ENCODE measurements around the gene FBXO33. TPM values are rescaled to one million over a fixed set of nuclear protein-coding genes. Genes with fewer than 3 reads are reported as not detected.
"Not testable (repeated sequence)": the region's sequence is repeated elsewhere in the genome, so short reads cannot be mapped to it uniquely, and the experiment has no call there.

FBXO33 gene
- total RNA-seq, 1 donor from 2014 or later, result 3.7 TPM

- DNase-seq (no peak), ATAC-seq (ENCODE audit: poor library complexity) (no peak)
- intact Hi-C loops (cut with DNase I), result no loop called here
Observed at GRCh38 chr14:39383026-39383660, 49.1 kb downstream of the FBXO33 start.

- DNase-seq, result no peak
- intact Hi-C loops (cut with DNase I), result no loop called here
- ATAC-seq (ENCODE audit: poor library complexity), result no peak
Observed at GRCh38 chr14:39382463-39382862, 49.8 kb downstream of the FBXO33 start.

- intact Hi-C loops (cut with DNase I), result no loop called here
- DNase-seq (no peak), ATAC-seq (ENCODE audit: poor library complexity) (no peak)
Observed at GRCh38 chr14:39381366-39381765, 50.9 kb downstream of the FBXO33 start.

DNA sequence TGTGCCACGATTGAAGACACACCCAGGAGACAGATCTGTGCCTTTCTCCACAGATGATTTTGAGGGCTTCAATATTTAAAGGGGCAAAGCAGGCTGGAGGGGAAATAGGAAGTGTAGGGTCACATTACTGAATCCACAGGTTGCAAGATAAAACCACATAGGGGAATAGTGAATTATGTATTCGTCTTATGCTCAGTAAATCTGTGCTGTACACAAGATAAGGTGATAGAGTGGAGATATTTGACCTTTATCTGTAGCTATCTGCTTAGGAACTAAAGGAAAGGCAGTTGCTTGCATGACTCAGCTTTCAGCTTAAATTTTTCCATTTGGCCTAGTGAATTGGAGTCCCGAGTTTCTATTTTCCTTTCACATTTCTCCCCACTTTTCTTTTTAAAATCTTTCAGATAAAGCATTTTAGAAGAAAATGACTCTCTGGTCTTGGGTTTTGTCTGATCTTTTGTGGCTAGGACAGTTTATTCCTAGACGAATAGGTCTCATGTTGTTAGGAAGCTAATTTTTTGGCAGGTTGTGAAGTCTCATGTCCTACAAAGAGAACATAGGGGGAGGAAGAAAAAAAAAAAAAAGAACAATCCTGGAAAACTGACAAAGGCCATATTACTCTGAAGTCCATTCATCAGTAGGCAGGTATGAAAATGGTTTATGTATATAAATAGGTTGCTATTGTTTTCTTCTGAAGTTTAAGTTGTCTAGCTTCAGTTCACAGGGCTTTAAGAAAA, 55.4 kb downstream of the FBXO33 start:
- intact Hi-C loops (cut with DNase I), result no loop called here
- peak; percentile 36 for ATAC-seq (ENCODE audit: poor library complexity)

DNA sequence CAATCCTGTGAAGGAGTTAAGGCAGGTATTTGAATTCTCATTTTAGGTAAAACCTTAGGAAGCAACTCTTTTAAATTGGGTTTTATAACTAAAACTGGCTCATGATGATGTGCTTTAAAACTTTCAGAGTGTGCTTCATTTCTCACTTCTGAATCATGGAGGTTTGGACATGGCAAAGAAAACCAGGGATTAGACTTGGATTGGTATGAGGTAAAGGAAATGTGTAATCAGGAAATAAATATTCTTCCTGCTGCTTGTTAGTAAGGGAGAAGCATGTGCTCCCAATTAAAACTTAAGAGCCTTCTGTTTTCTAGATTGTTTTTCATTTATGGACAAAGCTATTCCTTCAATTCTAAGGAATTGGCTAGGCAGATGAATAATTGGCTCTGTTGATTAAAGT, 57.4 kb downstream of the FBXO33 start:
- ATAC-seq (ENCODE audit: poor library complexity) (no peak), DNase-seq (no peak)
- intact Hi-C loops (cut with DNase I), result no loop called here

More for the DNA sequence above, 55.4 kb downstream of the FBXO33 start:
- no peak for DNase-seq

DNA sequence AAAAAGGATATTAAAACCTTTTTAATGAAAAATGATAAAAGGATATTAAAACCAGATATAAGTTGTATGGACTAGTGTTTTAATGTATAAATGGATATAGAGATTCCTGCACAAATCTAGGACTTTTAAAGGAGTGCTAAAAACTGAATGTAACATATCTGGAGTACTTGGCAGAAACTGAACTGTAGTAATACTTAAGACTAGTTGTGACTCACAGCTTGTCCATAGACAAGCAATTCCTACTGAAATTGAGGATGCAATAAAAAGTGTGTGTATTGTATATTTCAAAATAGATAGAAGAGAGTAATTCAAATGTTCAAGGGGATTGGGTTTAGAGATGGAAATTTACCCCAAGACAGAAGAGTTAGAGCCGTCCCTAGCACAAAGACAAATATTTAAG, 59.6 kb downstream of the FBXO33 start:
- intact Hi-C loops (cut with DNase I), result no loop called here
- DNase-seq, result no peak
- ATAC-seq (ENCODE audit: poor library complexity), result no peak

GRCh38 chr14:39370415-39370814, 61.8 kb downstream of the FBXO33 start:
- no peak for DNase-seq
- ATAC-seq (ENCODE audit: poor library complexity), result no peak
- intact Hi-C loops (cut with DNase I), result no loop called here

DNA sequence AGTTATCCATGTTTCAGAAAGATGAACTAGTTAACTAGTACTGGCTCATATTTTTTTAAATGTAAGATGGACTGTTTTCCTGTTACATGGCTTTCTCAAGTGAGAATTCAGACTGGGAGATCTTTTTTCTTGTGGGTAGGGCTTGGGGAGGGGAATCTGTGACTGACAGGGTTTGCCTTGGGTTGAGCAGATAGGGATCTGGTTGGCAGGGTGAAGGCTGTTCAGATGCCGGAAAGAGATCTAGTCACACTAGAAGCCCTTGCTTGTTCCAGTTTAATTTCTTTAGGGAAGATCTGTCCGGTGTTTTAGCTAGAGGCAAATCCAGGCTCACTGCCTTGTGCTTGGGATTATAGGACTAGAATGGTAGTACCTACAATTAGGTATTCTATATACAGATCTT, 63.2 kb downstream of the FBXO33 start:
- intact Hi-C loops (cut with DNase I), result no loop called here
- DNase-seq, result no peak
- no peak for ATAC-seq (ENCODE audit: poor library complexity)

DNA sequence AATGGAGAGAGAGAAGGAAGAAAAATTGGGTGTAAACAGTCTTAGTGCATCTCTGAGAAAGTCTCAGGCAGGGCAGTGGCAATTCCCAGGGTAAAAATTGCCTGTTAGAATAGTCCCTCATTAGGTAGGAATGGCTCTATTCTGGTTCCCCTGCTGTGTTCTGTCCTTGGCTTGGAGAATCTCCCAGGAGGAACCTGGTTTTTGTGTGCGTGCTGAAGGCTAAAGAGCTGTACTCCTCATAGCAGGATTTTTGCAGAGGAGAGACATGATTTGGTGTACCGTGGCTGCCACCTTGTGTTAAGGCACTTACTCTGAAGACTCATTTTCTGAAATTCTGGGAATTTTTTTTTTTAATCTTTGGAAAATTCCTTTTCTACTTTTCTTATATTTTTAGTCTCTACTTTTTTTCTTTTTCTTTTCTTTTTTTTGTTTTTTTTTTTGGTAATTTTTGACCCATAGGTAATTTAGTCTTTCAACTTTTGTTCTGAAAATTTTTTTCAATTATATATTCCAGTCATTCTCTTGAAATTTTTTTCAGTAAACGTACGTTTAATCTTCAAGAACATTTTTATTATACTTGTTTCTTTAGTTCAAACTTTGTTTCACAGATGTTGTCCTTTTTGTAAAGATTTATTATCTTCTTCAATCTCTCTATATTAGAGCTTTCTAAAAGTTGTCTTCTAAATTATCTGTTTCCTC, 63.8 kb downstream of the FBXO33 start:
- DNase-seq (no peak), ATAC-seq (ENCODE audit: poor library complexity) (peak; percentile 85)
- intact Hi-C loops (cut with DNase I), result no loop called here

DNA sequence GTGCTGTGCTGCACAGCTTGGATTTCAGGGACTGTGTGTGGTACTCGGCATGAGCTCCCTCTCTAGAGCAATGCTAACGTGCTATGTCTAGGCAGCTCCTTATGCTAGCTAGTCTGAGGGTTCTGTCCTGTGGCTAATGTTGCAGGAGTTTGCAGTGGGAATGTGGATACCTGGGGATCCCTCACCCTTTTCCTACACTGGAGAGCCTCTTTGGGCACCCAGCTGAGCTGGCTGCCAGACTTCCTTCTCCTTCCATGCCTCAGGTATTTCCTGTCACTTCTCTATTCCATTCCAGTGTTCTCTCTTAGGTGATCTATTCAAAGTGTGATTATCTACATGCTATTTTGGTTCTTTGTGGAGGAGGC, 64.9 kb downstream of the FBXO33 start:
- no peak for DNase-seq
- peak; percentile 46 for ATAC-seq (ENCODE audit: poor library complexity)
- intact Hi-C loops (cut with DNase I), result no loop called here

DNA sequence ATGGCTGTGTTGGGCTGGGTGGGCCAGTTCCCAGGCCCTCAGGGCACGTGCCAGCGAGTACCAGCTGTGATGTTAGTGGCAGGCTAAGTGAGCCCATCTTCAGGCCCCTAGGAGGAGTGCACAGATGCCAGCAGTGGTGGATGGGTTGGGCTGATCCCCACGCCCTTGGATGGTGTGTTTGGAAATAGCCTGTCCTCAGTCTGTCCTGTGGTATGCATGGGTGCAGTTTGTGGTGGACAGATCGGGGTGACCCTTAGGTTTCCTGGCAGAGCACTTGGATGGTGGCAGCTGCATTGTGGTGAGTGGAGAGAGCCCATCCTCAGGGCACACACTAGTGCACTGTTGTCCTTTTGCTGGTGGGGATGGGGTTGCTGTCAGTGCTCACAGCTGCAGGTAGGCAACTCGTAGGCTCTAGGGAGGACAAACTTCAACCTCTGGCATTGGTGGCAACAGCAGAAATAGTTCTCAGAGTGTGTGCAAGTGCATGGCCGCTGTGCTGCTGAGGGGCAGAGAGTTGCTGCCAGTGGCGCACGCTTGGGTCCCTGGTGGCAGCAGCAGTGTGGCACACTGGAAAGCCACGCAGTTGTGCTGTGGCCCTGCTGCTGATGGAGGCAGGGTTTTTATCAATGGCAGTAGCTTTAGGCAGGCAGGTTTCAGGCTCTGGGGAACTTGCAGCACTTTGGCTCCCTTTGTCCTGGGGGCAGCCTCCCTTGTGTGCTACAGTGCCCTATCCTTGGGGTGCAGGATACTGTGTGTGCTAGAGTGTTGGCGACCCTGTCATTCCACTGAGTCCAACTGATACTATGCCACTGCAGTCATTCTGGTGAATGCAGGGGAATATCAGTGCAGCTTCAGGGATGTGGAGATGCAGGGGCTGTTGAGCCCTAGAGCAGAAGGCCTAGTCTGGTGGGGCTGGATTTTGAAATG, 65.5 kb downstream of the FBXO33 start:
- peak; percentile 12 for ATAC-seq (ENCODE audit: poor library complexity)

DNA sequence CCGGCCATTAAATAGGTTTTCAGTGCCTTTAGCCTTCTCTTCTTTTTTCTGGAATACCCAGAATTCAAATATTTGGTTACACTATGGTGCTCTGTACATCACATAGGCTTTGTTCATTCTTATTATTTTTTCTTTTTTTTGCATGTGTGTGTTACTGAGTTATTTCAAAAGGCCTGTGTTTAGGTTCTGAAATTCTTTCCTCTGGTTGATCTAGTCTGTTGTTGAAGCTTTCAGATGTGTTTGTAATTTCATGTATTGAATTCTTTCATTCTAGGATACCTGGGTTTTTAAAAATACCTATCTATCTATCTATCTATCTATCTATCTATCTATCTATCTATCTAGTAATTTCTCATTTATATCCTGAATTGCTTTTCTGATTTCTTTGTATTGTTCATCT, 66.9 kb downstream of the FBXO33 start:
- no peak for ATAC-seq (ENCODE audit: poor library complexity)
- intact Hi-C loops (cut with DNase I), result no loop called here
- no peak for DNase-seq

More for the DNA sequence above, 65.5 kb downstream of the FBXO33 start:
- no peak for DNase-seq
- intact Hi-C loops (cut with DNase I), result no loop called here

- intact Hi-C loops (cut with DNase I), result no loop called here
- DNase-seq (no peak), ATAC-seq (ENCODE audit: poor library complexity) (no peak)
Observed at GRCh38 chr14:39364509-39364908, 67.7 kb downstream of the FBXO33 start.

DNA sequence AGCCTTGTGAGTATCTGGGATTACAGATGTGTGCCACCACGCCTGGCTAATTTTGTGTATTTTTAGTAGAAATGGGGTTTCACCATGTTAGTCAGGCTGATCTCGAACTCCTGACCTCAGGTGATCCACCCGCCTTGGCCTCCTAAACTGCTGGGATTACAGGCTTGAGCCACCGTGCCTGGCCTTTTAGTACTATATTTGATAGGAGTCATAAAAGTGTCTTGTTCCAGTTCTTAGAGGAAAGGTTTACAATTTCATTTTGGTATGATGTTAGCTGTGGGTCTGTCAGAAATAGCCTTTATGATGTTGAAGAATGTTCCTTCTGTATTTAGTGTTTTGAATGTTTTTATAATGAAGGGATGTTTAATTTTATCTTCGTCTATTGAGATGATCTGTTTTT, 70.7 kb downstream of the FBXO33 start:
- intact Hi-C loops (cut with DNase I); ATAC-seq (ENCODE audit: poor library complexity): not testable (repeated sequence)

GRCh38 chr14:39360316-39360715, 71.9 kb downstream of the FBXO33 start:
- ATAC-seq (ENCODE audit: poor library complexity), result no peak
- DNase-seq, result no peak
- intact Hi-C loops (cut with DNase I), result no loop called here

More for the DNA sequence above, 70.7 kb downstream of the FBXO33 start:
- DNase-seq, result not testable (repeated sequence)

DNA sequence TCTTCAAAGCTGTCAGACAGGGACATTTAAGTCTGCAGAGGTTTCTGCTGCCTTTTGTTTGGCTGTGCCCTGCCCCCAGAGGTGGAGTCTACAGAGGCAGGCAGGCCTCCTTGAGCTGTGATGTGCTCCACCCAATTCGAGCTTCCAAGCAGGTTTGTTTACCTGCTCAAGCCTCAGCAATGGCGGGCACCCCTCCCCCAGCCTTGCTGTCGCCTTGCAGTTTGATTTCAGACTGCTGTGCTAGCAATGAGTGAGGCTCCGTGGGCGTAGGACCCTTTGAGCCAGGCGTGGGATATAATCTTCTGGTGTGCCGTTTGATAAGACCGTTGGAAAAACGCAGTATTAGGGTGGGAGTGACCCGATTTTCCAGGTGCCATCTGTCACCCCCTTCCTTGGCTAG, 73.2 kb downstream of the FBXO33 start:
- intact Hi-C loops (cut with DNase I); ATAC-seq (ENCODE audit: poor library complexity); DNase-seq: not testable (repeated sequence)

DNA sequence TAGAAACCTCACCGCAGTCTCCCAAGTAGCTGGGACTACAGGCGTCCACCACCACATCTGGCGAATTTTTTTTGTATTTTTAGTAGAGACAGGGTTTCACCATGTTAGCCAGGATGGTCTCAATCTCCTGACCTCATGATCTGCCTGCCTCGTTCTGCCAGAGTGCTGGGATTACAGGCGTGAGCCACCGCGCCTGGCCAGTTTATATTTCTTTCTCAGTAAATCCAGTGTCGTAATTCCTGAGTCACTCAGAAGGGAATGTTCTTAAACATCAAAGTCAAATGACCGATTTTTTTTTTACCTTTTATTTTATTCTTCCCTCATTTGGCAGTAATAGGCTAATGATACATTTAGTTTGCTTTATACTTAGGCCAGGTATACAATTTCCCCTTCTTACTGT, 80.5 kb downstream of the FBXO33 start:
- ATAC-seq (ENCODE audit: poor library complexity) (no peak), DNase-seq (no peak)
- intact Hi-C loops (cut with DNase I), result no loop called here

GRCh38 chr14:39350866-39351265, 81.4 kb downstream of the FBXO33 start:
- DNase-seq (no peak), ATAC-seq (ENCODE audit: poor library complexity) (no peak)
- intact Hi-C loops (cut with DNase I), result no loop called here
